G401 (cell line): ENCODE results near the gene CD52. TPM values are rescaled to one million over a fixed set of nuclear protein-coding genes. Genes with fewer than 3 reads are reported as not detected.
A peak's percentile ranks its signal among the peaks of the same experiment; 100 is the strongest.

Experiments
- DNase-seq: peaks from one replicate; pipeline ENCODE4 v3.0.0-alpha.2; 2015; ENCODE audit warnings: low spot score
- in situ Hi-C: cut with HindIII; loops from 2 replicates; pipeline ENCODE4 v1.10.0; 2016; ENCODE audit warnings: low sequenced_read_pairs, mixed read lengths
- total RNA-seq: library from RNA; depleted of rRNA; stranded (reverse); fragments of >200 nt; shearing (Covaris generic); gene quantifications from 2 replicates; pipeline ENCODE4 v1.2.3, GENCODE V29; 2014; rRNA removed

The CD52 gene
- 0.55 and 2.3 TPM in 2 replicates for total RNA-seq

DNA sequence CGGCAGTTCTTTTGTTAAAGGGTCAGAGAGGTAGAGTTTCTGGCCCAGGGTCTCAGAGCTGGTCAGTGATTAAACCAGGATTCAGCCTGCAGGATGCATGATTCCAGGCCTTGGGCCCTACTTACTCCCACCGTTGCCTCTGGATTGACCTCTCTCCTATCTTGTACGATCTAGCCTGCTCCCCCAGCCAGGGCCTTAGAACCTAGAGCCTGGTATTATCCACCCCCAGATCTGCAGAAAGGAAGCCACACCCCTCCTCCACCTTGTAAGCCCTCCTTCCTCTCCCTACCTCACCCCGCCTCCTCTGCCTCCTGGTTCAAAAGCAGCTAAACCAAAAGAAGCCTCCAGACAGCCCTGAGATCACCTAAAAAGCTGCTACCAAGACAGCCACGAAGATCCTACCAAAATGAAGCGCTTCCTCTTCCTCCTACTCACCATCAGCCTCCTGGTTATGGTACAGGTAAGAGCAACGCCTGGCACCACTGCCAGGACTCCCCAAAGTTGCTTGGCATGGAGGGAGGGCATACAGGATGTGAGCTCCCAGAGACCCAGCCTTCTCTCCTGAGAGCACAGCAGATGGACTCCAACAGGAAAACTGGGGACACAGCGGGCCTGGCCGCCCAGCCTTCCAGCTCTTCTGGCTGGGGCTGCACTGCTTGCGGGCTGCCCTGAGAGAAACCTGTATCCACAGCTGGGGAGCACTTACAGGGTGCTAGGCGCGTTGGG, at the start of gene CD52:
TSS of gene CD52 (plus strand) at position 347 of the 726 bp plus-strand sequence. CDS start at position 407, 60 bp downstream.
- no peak for DNase-seq
- in situ Hi-C loops: no loop called here

- in situ Hi-C loops: no loop called here
- DNase-seq: no peak
Measured at GRCh38 chr1:26268290-26269197, 49.2 kb upstream of the CD52 start.

DNA sequence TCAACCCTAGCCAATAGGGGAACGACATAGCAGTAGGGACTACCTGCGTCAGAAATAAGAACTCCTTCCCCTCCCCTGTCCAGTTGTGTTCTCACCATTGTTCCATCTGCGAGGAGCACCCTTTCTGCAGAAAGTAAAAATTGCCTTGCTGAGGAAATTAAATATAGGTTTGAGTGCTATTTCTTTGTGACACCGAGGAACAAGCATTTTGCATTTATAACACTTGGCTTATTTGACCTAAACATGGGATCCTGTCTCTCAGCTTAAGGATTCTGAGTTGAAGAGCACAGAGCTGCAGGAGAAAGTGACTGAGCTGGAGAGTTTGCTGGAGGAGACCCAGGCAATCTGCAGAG, 48.6 kb upstream of the CD52 start:
- in situ Hi-C loops: no loop called here
- no peak for DNase-seq

DNA sequence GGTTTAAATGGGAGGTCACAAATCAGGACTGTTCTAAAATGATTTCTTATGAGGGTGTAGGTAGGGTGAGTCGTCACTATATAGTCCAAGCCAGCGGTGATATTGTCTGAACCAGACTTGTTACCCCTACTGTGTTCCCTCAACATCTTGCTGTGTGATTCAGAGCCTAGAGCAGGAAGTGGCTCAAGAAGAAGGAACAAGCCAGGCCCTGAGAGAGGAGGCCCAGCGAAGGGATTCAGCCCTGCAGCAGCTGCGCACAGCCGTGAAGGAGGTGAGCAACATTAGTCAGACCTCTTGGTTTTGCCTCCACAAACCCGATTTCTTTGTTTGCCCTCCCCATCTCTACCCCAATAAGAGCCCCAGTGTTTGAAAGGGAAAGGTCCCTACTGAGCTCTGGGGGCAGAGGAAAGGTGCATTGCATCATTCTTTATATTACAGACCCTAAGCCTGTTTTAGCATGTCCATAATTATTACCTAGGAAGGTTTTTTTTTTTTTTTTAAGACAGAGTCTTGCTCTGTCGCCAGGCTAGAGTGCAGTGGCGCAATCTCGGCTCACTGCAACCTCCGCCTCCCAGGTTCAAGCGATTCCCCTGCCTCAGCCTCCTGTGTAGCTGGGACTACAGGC, 42.8 kb upstream of the CD52 start:
- in situ Hi-C loops: loop anchor here (10.0 kb wide), 1 partner anchor 170 kb away; no protein-coding TSS in a partner anchor

GRCh38 chr1:26275580-26276431, 42.0 kb upstream of the CD52 start:
- in situ Hi-C loops: loop anchor here (10.0 kb wide), 1 partner anchor 171 kb away; no protein-coding TSS in a partner anchor

More for the DNA sequence above, 42.8 kb upstream of the CD52 start:
- DNase-seq: no peak

DNA sequence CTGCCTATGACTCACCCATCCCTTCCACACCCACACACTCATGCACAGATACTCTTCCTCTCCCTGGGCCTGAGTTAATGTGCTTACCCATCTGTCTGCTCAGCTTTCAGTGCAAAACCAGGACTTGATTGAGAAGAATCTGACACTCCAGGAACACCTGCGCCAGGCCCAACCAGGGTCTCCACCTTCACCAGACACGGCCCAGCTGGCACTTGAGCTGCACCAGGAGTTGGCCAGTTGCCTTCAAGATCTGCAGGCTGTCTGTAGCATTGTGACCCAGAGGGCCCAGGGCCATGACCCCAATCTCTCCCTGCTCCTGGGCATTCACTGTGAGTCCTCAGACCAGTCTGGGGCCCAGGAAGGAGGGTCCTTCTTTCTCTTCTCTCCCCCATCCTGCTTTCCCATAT, 41.3 kb upstream of the CD52 start:
- in situ Hi-C loops: loop anchor here (10.0 kb wide), 1 partner anchor 172 kb away; no protein-coding TSS in a partner anchor
- DNase-seq: no peak

More at GRCh38 chr1:26275580-26276431, 42.0 kb upstream of the CD52 start:
- peak; percentile 72 for DNase-seq

DNA sequence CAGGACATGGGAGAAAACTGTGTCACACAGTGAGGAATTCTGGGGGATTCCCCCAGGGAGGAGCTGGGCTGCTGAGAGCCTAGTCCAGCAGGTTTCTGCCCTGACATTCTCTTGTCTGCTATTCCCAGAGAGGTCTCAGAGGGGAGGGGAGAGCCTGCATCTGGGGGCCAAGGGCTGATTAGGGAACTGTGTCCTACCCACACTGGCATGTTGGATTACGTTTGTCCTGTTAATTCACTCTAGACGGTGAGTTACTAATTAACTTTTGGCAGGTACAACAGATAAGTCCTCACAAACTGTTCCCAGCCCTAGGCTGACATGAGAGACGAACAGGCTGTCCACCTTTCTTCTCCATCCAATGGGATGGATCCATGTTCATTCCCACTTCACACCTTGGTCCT, 40.5 kb upstream of the CD52 start:
- no peak for DNase-seq
- in situ Hi-C loops: loop anchor here (10.0 kb wide), 1 partner anchor 172 kb away; no protein-coding TSS in a partner anchor

- DNase-seq: no peak
- in situ Hi-C loops: loop anchor here (10.0 kb wide), 1 partner anchor 173 kb away; no protein-coding TSS in a partner anchor
Measured at GRCh38 chr1:26277719-26278118, 40.0 kb upstream of the CD52 start.

DNA sequence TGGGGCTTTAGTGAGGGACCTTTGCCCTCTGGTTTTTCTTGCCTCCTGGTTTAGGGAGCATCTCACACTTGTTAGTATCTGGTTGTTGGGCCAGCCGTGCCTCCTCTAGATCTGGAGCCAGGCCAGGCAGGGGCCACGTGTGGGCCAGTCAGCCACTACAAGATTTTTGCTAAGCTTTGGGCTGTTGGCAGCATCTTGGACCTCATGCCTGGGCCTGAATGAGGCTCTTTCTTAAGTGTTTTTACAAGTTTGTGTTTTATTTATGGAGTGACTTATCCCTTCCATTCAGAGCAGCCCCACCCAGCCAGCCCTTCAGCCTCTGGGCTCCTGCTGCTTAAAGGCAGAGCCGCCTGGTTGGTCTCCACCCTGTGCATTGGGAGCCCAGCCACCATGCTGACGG, 39.5 kb upstream of the CD52 start:
- in situ Hi-C loops: loop anchor here (10.0 kb wide), 1 partner anchor 174 kb away; no protein-coding TSS in a partner anchor

GRCh38 chr1:26278724-26279455, 38.9 kb upstream of the CD52 start:
- no peak for DNase-seq
- in situ Hi-C loops: loop anchor here (10.0 kb wide), 1 partner anchor 174 kb away; no protein-coding TSS in a partner anchor

More for the DNA sequence above, 39.5 kb upstream of the CD52 start:
- DNase-seq: no peak

DNA sequence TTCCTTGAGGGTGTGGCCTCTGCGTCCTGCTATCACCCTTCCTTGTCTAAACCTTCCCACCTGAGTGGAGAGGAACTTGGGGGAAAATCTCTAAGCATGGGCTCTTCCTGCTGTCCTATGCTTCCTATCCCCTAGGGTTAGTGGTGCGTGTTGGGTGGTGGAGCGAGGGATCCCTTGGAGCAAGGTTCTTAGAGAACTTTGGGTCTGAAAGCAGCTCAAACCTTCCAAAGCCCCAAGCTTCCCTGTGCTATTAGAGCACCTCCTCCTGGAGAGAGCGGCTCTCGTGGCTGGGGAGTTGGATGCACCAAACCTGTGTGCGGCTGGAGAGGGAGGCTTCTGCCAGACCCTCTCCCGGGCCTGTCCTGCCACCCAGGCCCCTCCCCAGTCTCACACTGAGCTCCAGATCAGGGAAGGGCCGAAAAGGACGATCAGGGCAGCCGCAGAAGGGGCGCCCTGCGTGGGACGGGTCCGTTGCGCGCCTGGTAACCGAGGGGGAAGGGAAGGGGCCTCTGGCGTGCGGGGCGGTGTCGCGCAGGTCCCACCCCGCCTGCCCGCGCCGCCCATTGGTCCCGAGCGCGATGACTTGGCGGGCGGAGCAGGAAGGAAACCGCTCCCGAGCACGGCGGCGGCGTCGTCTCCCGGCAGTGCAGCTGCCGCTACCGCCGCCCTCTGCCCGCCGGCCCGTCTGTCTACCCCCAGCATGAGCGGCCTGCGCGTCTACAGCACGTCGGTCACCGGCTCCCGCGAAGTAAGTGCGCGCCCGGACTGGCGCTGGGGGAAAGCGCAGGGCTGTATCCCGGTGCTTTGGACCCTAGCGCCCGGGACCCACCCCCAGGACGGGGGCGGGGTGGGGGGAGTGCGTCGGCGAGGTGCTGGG, 38.1 kb upstream of the CD52 start, which contains the start of gene SH3BGRL3:
TSS of gene SH3BGRL3 (plus strand) at position 631 of the 877 bp plus-strand sequence. CDS start at position 701, 70 bp downstream.
- in situ Hi-C loops: loop anchor here (10.0 kb wide), 1 partner anchor 175 kb away; no protein-coding TSS in a partner anchor
- peak; percentile 80 for DNase-seq

GRCh38 chr1:26280333-26281042, 37.3 kb upstream of the CD52 start:
- in situ Hi-C loops: no loop called here
- peak; percentile 19 for DNase-seq

DNA sequence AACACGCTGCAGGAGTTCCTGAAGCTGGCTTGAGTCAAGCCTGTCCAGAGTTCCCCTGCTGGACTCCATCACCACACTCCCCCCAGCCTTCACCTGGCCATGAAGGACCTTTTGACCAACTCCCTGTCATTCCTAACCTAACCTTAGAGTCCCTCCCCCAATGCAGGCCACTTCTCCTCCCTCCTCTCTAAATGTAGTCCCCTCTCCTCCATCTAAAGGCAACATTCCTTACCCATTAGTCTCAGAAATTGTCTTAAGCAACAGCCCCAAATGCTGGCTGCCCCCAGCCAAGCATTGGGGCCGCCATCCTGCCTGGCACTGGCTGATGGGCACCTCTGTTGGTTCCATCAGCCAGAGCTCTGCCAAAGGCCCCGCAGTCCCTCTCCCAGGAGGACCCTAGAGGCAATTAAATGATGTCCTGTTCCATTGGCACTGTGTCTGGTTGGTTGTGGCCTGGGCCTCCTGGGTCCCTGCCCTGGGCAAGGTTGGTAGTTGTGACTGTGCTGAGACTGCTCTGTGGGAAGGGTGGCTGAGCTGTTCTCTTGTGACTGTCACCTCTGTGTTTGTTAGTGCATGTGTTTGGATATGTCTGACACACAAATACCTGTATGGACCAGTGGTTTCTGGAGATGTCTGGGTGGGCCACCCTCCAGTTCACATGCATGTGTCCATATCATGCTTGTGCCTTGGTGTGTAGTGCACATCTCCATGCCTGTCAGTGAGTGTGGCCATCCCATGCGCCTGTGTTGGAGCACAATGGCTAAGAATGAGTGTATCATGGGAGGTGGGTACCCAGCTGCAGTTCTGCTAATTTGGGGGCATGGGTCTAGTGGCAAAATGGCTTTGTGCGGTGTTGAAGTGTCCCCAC, 36.4 kb upstream of the CD52 start:
- in situ Hi-C loops: no loop called here
- no peak for DNase-seq

GRCh38 chr1:26281971-26282370, 35.8 kb upstream of the CD52 start:
- in situ Hi-C loops: no loop called here
- DNase-seq: no peak

GRCh38 chr1:26282401-26282918, 35.3 kb upstream of the CD52 start:
- no peak for DNase-seq
- in situ Hi-C loops: no loop called here
